HepG2 (cell line): ENCODE results near the gene NPTXR. TPM values are rescaled to one million over a fixed set of nuclear protein-coding genes. Genes with fewer than 3 reads are reported as not detected.

Experiments
- DMAP1 ChIP-seq: IDR thresholded peaks from 2 replicates; pipeline ENCODE4 v1.6.1; 2016
- GATAD2A ChIP-seq: IDR thresholded peaks from 2 replicates; pipeline ENCODE4 v1.6.1; 2016
- IKZF1 ChIP-seq: fragments of 450-650 bp; IDR thresholded peaks from 2 replicates; pipeline ENCODE4 v1.7.1; 2016
- KAT8 ChIP-seq: IDR thresholded peaks from 2 replicates; pipeline ENCODE4 v1.6.1; 2016; ENCODE audit warnings: missing genetic modification reagents, missing compliant biosample characterization
- KDM3A ChIP-seq: IDR thresholded peaks from 2 replicates; pipeline ENCODE4 v1.6.1; 2018; ENCODE audit warnings: low read depth, missing compliant biosample characterization
- MXD4 ChIP-seq: IDR thresholded peaks from 2 replicates; pipeline ENCODE4 v1.6.1; 2016; ENCODE audit warnings: mild to moderate bottlenecking, missing biosample characterization, missing genetic modification reagents
- NFKB2 ChIP-seq: sonication (generic); formaldehyde crosslinking; IDR thresholded peaks from 2 replicates; pipeline ENCODE4 v1.4.0; 2020; ENCODE audit warnings: missing genetic modification reagents, borderline replicate concordance
- RAD21 ChIP-seq: fragments of 450-650 bp; formaldehyde crosslinking; IDR thresholded peaks from 2 replicates; pipeline ENCODE4 v1.5.0; 2020; ENCODE audit warnings: mild to moderate bottlenecking
- RFXAP ChIP-seq: sonication (generic); formaldehyde crosslinking; IDR thresholded peaks from 2 replicates; pipeline ENCODE4 v1.4.0; 2020; ENCODE audit warnings: missing genetic modification reagents, borderline replicate concordance
- SMC3 ChIP-seq: IDR thresholded peaks from 2 replicates; pipeline ENCODE4 v1.6.1; 2011; ENCODE audit warnings: low read length, improper control_type of control experiment
- SOX13 ChIP-seq, 3 experiments: fragments of 450-650 bp in 1 of 3; sonication (generic) in 1 of 3; formaldehyde crosslinking in 1 of 3; IDR thresholded peaks in 2 of 3; conservative IDR thresholded peaks in 1 of 3; 2 replicates each; pipeline versions ENCODE4 v1.5.0 to v1.6.1; 2016 to 2020; ENCODE audit warnings: antibody characterized with exemption in 1 of 3, mild to moderate bottlenecking in 1 of 3, missing compliant biosample characterization in 1 of 3, missing genetic modification reagents in 1 of 3, moderate library complexity in 1 of 3
- STAG1 ChIP-seq: sonication (generic); formaldehyde crosslinking; IDR thresholded peaks from 2 replicates; pipeline ENCODE4 v1.4.0; 2020; ENCODE audit warnings: missing genetic modification reagents
- STAT5B ChIP-seq: sonication (generic); formaldehyde crosslinking; IDR thresholded peaks from 2 replicates; pipeline ENCODE4 v1.4.0; 2020; ENCODE audit warnings: missing genetic modification reagents
- XRCC5 ChIP-seq: fragments of 200-400 bp; formaldehyde crosslinking; optimal IDR thresholded peaks from 2 replicates; pipeline ENCODE3; 2017; ENCODE audit warnings: mild to moderate bottlenecking, low read length
- ZBTB42 ChIP-seq: sonication (generic); formaldehyde crosslinking; IDR thresholded peaks from 2 replicates; pipeline ENCODE4 v1.5.0; 2020; ENCODE audit warnings: mild to moderate bottlenecking, missing genetic modification reagents
- ZKSCAN8 ChIP-seq: IDR thresholded peaks from 2 replicates; pipeline ENCODE4 v1.6.1; 2016; ENCODE audit warnings: borderline replicate concordance, missing genetic modification reagents, missing compliant biosample characterization
- ZNF205 ChIP-seq: IDR thresholded peaks from 2 replicates; pipeline ENCODE4 v1.6.1; 2018; ENCODE audit warnings: missing biosample characterization, missing genetic modification reagents
- ZNF724P ChIP-seq: sonication (generic); formaldehyde crosslinking; IDR thresholded peaks from 2 replicates; pipeline ENCODE4 v1.8.0; 2022; ENCODE audit warnings: missing genetic modification reagents, borderline replicate concordance
- polyA plus RNA-seq, 8 experiments: library from polyadenylated mRNA; depleted of rRNA in 3 of 8; stranded (reverse) in 7 of 8; unstranded in 1 of 8; fragments of >200 nt; fragmentation: Illumina TruSeq in 4 of 8; extraction: Trizol in 4 of 8; gene quantifications; 2 replicates each; pipeline versions ENCODE4 v1.2.1 to v1.2.3, GENCODE V29; 2011 to 2016; ENCODE audit warnings: low read depth in 4 of 8, missing spikeins in 1 of 8, mixed read lengths in 1 of 8; ENCODE audit not compliant: insufficient read depth in 1 of 8
- total RNA-seq, 5 experiments: library from RNA; depleted of rRNA; stranded (reverse); fragments of >200 nt; fragmentation: Illumina TruSeq; extraction: Trizol; gene quantifications; 2 replicates each; pipeline ENCODE4 v1.2.3, GENCODE V29; 2016; ENCODE audit warnings: low read depth in 1 of 5
- TF ChIP-seq, protein P1 (sequence below): sonication (generic); formaldehyde crosslinking; IDR thresholded peaks from 2 replicates; pipeline ENCODE4 v1.4.0; 2020; ENCODE audit warnings: missing genetic modification reagents
- TF ChIP-seq, protein P2 (sequence below): sonication (generic); formaldehyde crosslinking; conservative IDR thresholded peaks from 2 replicates; pipeline ENCODE4 v1.4.0; 2020; ENCODE audit warnings: missing genetic modification reagents
- TF ChIP-seq, protein P3 (sequence below): conservative IDR thresholded peaks from 2 replicates; pipeline ENCODE4 v1.6.1; 2018; ENCODE audit warnings: missing genetic modification reagents
- TF ChIP-seq, protein P4 (sequence below): IDR thresholded peaks from 2 replicates; pipeline ENCODE4 v1.4.0; 2020; ENCODE audit warnings: mild to moderate bottlenecking, missing genetic modification reagents

NPTXR gene
- total and polyA plus RNA-seq, 2 of the 13 experiments (the other 11 are each of a cell fraction or from before 2014, with no cell fraction given): 2.6 to 4.8 TPM

DNA sequence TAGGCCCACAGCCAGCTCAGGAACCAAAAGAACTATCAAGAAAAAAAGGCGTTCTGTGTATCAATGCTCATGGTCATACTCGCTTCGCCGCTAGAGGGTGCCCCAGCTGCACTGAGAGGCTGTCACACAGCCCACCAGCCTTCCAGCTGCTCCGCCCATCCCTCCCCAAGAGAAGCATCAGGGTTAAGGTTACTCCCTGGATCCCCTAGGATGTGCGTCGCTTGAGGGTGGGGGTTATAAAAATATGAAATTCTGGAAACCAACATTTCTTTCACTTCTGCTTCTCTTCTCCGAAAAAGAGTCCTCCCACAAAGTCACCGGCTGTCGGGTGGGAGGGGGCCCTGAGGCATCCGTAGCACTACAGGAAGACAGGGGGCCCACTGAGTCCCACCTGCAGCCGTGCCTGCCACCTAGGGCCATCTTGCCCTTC lies 26.5 kb upstream of the NPTXR start (continued):
- TF ChIP-seq IKZF1: no peak
- TF ChIP-seq, protein P1, sequence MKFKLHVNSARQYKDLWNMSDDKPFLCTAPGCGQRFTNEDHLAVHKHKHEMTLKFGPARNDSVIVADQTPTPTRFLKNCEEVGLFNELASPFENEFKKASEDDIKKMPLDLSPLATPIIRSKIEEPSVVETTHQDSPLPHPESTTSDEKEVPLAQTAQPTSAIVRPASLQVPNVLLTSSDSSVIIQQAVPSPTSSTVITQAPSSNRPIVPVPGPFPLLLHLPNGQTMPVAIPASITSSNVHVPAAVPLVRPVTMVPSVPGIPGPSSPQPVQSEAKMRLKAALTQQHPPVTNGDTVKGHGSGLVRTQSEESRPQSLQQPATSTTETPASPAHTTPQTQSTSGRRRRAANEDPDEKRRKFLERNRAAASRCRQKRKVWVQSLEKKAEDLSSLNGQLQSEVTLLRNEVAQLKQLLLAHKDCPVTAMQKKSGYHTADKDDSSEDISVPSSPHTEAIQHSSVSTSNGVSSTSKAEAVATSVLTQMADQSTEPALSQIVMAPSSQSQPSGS (CRISPR knock-in tag): peak; percentile 18; the same call in 1 of the 2 replicates
- TF ChIP-seq RFXAP (CRISPR knock-in tag): 0 out of 2 replicates have a peak, but pooled peaks have one; percentile 42
- TF ChIP-seq DMAP1 (CRISPR knock-in tag): peak; percentile 46; the same call in 1 of the 2 replicates
- TF ChIP-seq STAT5B (CRISPR knock-in tag): no peak
- TF ChIP-seq ZKSCAN8 (CRISPR knock-in tag): peak; percentile 38; the same call in 1 of the 2 replicates
- no peak for TF ChIP-seq SOX13 (IDR thresholded peaks at IDR 0.05)
- 0 out of 4 replicates have a peak, but pooled peaks of 1 of the 2 experiments have one; percentile 14 for TF ChIP-seq SOX13 (CRISPR knock-in tag; conservative IDR thresholded peaks at IDR 0.05 in 1 of 2, IDR thresholded peaks at IDR 0.05 in 1 of 2)
- TF ChIP-seq KDM3A: 0 out of 2 replicates have a peak, but pooled peaks have one; percentile 39
- peak; percentile 65 for TF ChIP-seq SMC3
- TF ChIP-seq ZBTB42 (CRISPR knock-in tag): no peak
- TF ChIP-seq MXD4 (CRISPR knock-in tag): peak; percentile 27; the same call in 1 of the 2 replicates
- no peak for TF ChIP-seq ZNF724P (CRISPR knock-in tag)
- peak; percentile 89 for TF ChIP-seq STAG1 (CRISPR knock-in tag)
- TF ChIP-seq KAT8 (CRISPR knock-in tag): 0 out of 2 replicates have a peak, but pooled peaks have one; percentile 19
- peak; percentile 82 for TF ChIP-seq XRCC5
- TF ChIP-seq, protein P2, sequence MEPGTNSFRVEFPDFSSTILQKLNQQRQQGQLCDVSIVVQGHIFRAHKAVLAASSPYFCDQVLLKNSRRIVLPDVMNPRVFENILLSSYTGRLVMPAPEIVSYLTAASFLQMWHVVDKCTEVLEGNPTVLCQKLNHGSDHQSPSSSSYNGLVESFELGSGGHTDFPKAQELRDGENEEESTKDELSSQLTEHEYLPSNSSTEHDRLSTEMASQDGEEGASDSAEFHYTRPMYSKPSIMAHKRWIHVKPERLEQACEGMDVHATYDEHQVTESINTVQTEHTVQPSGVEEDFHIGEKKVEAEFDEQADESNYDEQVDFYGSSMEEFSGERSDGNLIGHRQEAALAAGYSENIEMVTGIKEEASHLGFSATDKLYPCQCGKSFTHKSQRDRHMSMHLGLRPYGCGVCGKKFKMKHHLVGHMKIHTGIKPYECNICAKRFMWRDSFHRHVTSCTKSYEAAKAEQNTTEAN: no peak
- TF ChIP-seq, protein P3, sequence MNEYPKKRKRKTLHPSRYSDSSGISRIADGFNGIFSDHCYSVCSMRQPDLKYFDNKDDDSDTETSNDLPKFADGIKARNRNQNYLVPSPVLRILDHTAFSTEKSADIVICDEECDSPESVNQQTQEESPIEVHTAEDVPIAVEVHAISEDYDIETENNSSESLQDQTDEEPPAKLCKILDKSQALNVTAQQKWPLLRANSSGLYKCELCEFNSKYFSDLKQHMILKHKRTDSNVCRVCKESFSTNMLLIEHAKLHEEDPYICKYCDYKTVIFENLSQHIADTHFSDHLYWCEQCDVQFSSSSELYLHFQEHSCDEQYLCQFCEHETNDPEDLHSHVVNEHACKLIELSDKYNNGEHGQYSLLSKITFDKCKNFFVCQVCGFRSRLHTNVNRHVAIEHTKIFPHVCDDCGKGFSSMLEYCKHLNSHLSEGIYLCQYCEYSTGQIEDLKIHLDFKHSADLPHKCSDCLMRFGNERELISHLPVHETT (CRISPR knock-in tag): no peak
- TF ChIP-seq, protein P4, sequence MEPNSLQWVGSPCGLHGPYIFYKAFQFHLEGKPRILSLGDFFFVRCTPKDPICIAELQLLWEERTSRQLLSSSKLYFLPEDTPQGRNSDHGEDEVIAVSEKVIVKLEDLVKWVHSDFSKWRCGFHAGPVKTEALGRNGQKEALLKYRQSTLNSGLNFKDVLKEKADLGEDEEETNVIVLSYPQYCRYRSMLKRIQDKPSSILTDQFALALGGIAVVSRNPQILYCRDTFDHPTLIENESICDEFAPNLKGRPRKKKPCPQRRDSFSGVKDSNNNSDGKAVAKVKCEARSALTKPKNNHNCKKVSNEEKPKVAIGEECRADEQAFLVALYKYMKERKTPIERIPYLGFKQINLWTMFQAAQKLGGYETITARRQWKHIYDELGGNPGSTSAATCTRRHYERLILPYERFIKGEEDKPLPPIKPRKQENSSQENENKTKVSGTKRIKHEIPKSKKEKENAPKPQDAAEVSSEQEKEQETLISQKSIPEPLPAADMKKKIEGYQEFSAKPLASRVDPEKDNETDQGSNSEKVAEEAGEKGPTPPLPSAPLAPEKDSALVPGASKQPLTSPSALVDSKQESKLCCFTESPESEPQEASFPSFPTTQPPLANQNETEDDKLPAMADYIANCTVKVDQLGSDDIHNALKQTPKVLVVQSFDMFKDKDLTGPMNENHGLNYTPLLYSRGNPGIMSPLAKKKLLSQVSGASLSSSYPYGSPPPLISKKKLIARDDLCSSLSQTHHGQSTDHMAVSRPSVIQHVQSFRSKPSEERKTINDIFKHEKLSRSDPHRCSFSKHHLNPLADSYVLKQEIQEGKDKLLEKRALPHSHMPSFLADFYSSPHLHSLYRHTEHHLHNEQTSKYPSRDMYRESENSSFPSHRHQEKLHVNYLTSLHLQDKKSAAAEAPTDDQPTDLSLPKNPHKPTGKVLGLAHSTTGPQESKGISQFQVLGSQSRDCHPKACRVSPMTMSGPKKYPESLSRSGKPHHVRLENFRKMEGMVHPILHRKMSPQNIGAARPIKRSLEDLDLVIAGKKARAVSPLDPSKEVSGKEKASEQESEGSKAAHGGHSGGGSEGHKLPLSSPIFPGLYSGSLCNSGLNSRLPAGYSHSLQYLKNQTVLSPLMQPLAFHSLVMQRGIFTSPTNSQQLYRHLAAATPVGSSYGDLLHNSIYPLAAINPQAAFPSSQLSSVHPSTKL: peak; percentile 45
- TF ChIP-seq NFKB2 (CRISPR knock-in tag): 0 out of 2 replicates have a peak, but pooled peaks have one; percentile 35
- TF ChIP-seq ZNF205 (CRISPR knock-in tag): 0 out of 2 replicates have a peak, but pooled peaks have one; percentile 59
- peak; percentile 72 for TF ChIP-seq RAD21 (CRISPR knock-in tag)
- TF ChIP-seq GATAD2A: 0 out of 2 replicates have a peak, but pooled peaks have one; percentile 40
